Measurements from ENCODE around the gene GJB6. TPM values are rescaled to one million over a fixed set of nuclear protein-coding genes. Genes with fewer than 3 reads are reported as not detected.

GJB6 gene
- total RNA-seq, 2 experiments from 2014 or later, result 2.3 to 3.3 TPM

GRCh38 chr13:20258963-20259288, 26.8 kb upstream of the GJB6 start:
- ATAC-seq (no peak), DNase-seq (no peak)
- TF ChIP-seq, protein P1, sequence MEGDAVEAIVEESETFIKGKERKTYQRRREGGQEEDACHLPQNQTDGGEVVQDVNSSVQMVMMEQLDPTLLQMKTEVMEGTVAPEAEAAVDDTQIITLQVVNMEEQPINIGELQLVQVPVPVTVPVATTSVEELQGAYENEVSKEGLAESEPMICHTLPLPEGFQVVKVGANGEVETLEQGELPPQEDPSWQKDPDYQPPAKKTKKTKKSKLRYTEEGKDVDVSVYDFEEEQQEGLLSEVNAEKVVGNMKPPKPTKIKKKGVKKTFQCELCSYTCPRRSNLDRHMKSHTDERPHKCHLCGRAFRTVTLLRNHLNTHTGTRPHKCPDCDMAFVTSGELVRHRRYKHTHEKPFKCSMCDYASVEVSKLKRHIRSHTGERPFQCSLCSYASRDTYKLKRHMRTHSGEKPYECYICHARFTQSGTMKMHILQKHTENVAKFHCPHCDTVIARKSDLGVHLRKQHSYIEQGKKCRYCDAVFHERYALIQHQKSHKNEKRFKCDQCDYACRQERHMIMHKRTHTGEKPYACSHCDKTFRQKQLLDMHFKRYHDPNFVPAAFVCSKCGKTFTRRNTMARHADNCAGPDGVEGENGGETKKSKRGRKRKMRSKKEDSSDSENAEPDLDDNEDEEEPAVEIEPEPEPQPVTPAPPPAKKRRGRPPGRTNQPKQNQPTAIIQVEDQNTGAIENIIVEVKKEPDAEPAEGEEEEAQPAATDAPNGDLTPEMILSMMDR (IDR thresholded peaks at IDR 0.05), result no peak
- Mint-ChIP-seq H3K27ac (no peak overlapping the region), H3K9me3 (no peaks in the 10 kb centered on the region), H3K4me3 (no peak overlapping the region), H3K27me3 (peaks cover 4% of the 10 kb centered on the region), H3K36me3 (ENCODE audit: low read depth) (no peaks in the 10 kb centered on the region), H3K4me1 (ENCODE audit: low read depth) (no peaks in the 10 kb centered on the region)
- POLR2A ChIA-PET, result no interaction called here
- CTCF ChIA-PET, result no interaction called here
- intact Hi-C loops (cut with micrococcal nuclease), result no loop called here

DNA sequence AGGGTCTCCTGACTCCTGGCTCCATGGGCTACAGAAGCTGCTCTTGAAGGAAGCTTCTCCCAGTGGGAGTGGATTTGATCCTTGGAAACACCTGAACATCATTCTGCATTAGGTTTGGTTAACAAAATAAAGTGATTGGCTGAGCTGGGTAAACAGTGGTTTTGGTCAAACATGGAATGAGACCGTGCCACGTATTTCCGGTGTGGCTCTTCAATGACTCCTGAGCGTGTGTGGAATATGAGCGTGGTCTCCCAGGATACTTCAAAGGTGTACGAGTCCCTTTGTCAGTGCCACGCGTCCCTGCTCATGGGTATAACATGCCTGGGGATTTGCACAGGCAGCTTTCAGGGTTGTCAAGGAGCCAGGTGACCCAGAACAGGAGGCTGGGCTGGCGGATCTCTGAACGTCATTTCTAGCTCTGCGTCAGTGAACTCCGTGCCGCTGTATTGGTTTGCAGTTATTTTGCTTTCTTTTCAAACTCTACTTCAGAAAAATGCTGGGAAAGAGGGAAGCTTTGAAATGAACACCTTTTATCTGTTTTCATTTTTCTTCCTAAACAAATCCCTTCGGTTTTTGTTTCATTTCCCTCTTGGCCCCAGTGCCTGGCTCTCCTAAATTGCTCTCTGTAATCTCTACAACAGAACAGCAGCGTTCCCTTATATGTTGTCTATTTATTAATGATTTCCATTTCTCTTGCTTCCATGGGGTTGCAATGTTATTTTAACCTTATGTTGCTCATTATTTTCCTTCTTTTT, 26.3 kb upstream of the GJB6 start:
- Mint-ChIP-seq H3K4me3 (no peak overlapping the region), H3K9me3 (no peaks in the 10 kb centered on the region), H3K27me3 (peaks cover 3% of the 10 kb centered on the region), H3K4me1 (ENCODE audit: low read depth) (no peaks in the 10 kb centered on the region), H3K27ac (no peak overlapping the region), H3K36me3 (ENCODE audit: low read depth) (no peaks in the 10 kb centered on the region)
- TF ChIP-seq, protein P1 (IDR thresholded peaks at IDR 0.05), result no peak
- DNase-seq (no peak), ATAC-seq (no peak)
- intact Hi-C loops (cut with micrococcal nuclease), result no loop called here
- ChIA-PET CTCF (no interaction called here), POLR2A (no interaction called here)

- Mint-ChIP-seq H3K9me3 (no peaks in the 10 kb centered on the region), H3K27ac (no peak overlapping the region), H3K27me3 (peaks cover 3% of the 10 kb centered on the region), H3K4me1 (ENCODE audit: low read depth) (no peaks in the 10 kb centered on the region), H3K36me3 (ENCODE audit: low read depth) (no peaks in the 10 kb centered on the region), H3K4me3 (no peak overlapping the region)
- TF ChIP-seq, protein P1 (IDR thresholded peaks at IDR 0.05), result no peak
- intact Hi-C loops (cut with micrococcal nuclease), result no loop called here
- ChIA-PET CTCF (interaction anchor here (1.5 kb wide), 1 partner anchor 57 kb away, joined by 8 read pairs; no protein-coding TSS in a partner anchor), POLR2A (no interaction called here)
- no peak for ATAC-seq
- DNase-seq, result no peak
Observed at GRCh38 chr13:20254076-20254475, 22.0 kb upstream of the GJB6 start.

DNA sequence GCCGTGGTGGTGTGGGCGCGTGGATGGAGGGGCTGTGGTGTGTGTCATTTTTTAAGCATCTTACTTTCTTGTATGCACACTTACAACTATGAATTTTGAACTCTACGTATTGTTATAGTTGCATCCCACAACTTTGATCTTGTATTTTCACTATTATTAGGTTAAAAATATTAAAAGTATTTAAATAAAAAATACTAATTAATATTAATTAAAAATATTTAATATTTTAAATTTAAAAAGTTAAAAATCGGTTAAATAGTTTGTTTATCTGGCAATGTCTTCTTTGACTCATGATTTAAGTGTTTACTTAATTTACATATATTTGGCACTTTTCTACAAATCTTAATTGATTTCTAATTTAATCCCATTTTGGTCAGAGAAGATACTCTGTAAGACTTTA, 17.8 kb upstream of the GJB6 start:
- TF ChIP-seq, protein P1 (IDR thresholded peaks at IDR 0.05), result no peak
- ATAC-seq (no peak), DNase-seq (no peak)
- Mint-ChIP-seq H3K27ac (no peak overlapping the region), H3K36me3 (ENCODE audit: low read depth) (no peaks in the 10 kb centered on the region), H3K27me3 (peaks cover 1% of the 10 kb centered on the region), H3K9me3 (no peaks in the 10 kb centered on the region), H3K4me3 (no peak overlapping the region), H3K4me1 (ENCODE audit: low read depth) (no peaks in the 10 kb centered on the region)
- ChIA-PET CTCF (interaction anchor here (0.9 to 1.0 kb wide), 2 partner anchors 104 to 260 kb away, joined by 3 read pairs; no protein-coding TSS in a partner anchor), POLR2A (interaction anchor here (0.5 kb wide), 1 partner anchor 954 kb away, joined by 3 read pairs; no protein-coding TSS in a partner anchor)
- intact Hi-C loops (cut with micrococcal nuclease), result no loop called here

GRCh38 chr13:20247963-20248362, 15.8 kb upstream of the GJB6 start:
- POLR2A ChIA-PET, result no interaction called here
- Mint-ChIP-seq H3K27ac (no peak overlapping the region), H3K9me3 (no peaks in the 10 kb centered on the region), H3K27me3 (peaks cover 2% of the 10 kb centered on the region), H3K4me1 (ENCODE audit: low read depth) (no peaks in the 10 kb centered on the region), H3K4me3 (no peak overlapping the region), H3K36me3 (ENCODE audit: low read depth) (no peaks in the 10 kb centered on the region)
- intact Hi-C loops (cut with micrococcal nuclease), result no loop called here
- TF ChIP-seq, protein P1 (IDR thresholded peaks at IDR 0.05), result no peak
- DNase-seq (no peak), ATAC-seq (no peak)
- CTCF ChIA-PET, result no interaction called here
